ENCODE results near the gene GALNT7. TPM values are rescaled to one million over a fixed set of nuclear protein-coding genes. Genes with fewer than 3 reads are reported as not detected.

The GALNT7 gene
- total and polyA plus RNA-seq, 8 donors, result 10.7 to 94.5 (median 37.9) TPM

GRCh38 chr4:173243321-173243720 lies 74.7 kb downstream of the GALNT7 start:
- WGBS, 5 donors, result 84 to 91% (median 89%) methylated on average over 3 of the region's 3 CpGs
- no peak for TF ChIP-seq POLR2A (IDR thresholded peaks at IDR 0.05)
- TF ChIP-seq EP300 (IDR thresholded peaks at IDR 0.05), result no peak
- TF ChIP-seq POLR2AphosphoS5 (IDR thresholded peaks at IDR 0.05), result no peak
- no peak for TF ChIP-seq CTCF (IDR thresholded peaks at IDR 0.05)

GRCh38 chr4:173243917-173244658 lies 75.5 kb downstream of the GALNT7 start:
- peaks cover 0 to 31% (median 15%) of the 10 kb centered on the region in 4 donors for H3K4me1 ChIP-seq
- intact Hi-C loops (cut with DNase I; ENCODE audit: low total_unique reads), result no loop called here
- no peaks in the 10 kb centered on the region for H3K9me3 ChIP-seq
- no peak for DNase-seq
- H3K27me3 ChIP-seq, result no peaks in the 10 kb centered on the region
- TF ChIP-seq POLR2AphosphoS5 (IDR thresholded peaks at IDR 0.05), result no peak
- no peak for TF ChIP-seq CTCF (IDR thresholded peaks at IDR 0.05)
- TF ChIP-seq POLR2A (IDR thresholded peaks at IDR 0.05), result no peak
- no peak for TF ChIP-seq EP300 (IDR thresholded peaks at IDR 0.05)
- H3K4me3 ChIP-seq, result no peak overlapping the region
- WGBS, 5 donors, result 93 to 97% (median 93%) methylated on average over 3 of the region's 3 CpGs
- H3K27ac ChIP-seq, result no peak overlapping the region
- no peaks in the 10 kb centered on the region for H3K36me3 ChIP-seq

More at GRCh38 chr4:173243321-173243720, 74.7 kb downstream of the GALNT7 start:
- H3K4me3 ChIP-seq, result no peak overlapping the region
- DNase-seq, result no peak
- peaks cover 0 to 26% (median 12%) of the 10 kb centered on the region in 4 donors for H3K4me1 ChIP-seq
- no peaks in the 10 kb centered on the region for H3K36me3 ChIP-seq
- H3K27me3 ChIP-seq, result no peaks in the 10 kb centered on the region
- intact Hi-C loops (cut with DNase I; ENCODE audit: low total_unique reads), result no loop called here
- no peaks in the 10 kb centered on the region for H3K9me3 ChIP-seq
- H3K27ac ChIP-seq, result no peak overlapping the region

GRCh38 chr4:173245952-173246351 lies 77.3 kb downstream of the GALNT7 start:
- no peaks in the 10 kb centered on the region for H3K9me3 ChIP-seq
- H3K36me3 ChIP-seq, result no peaks in the 10 kb centered on the region
- peaks cover 0 to 35% (median 16%) of the 10 kb centered on the region in 4 donors for H3K4me1 ChIP-seq
- no peak for TF ChIP-seq POLR2A (IDR thresholded peaks at IDR 0.05)
- no peak for TF ChIP-seq EP300 (IDR thresholded peaks at IDR 0.05)
- no peak for TF ChIP-seq CTCF (IDR thresholded peaks at IDR 0.05)
- TF ChIP-seq POLR2AphosphoS5 (IDR thresholded peaks at IDR 0.05), result no peak
- H3K27ac ChIP-seq, result no peak overlapping the region
- H3K27me3 ChIP-seq, result no peaks in the 10 kb centered on the region
- intact Hi-C loops (cut with DNase I; ENCODE audit: low total_unique reads), result no loop called here
- DNase-seq, result no peak
- no peak overlapping the region for H3K4me3 ChIP-seq

GRCh38 chr4:173246719-173247118 lies 78.1 kb downstream of the GALNT7 start:
- H3K27me3 ChIP-seq, result no peaks in the 10 kb centered on the region
- H3K27ac ChIP-seq, result no peak overlapping the region
- H3K9me3 ChIP-seq, result no peaks in the 10 kb centered on the region
- 62 to 73% (median 70%) methylated on average over 3 of the region's 3 CpGs for WGBS, 5 donors
- no peak for TF ChIP-seq POLR2AphosphoS5 (IDR thresholded peaks at IDR 0.05)
- no peak for TF ChIP-seq CTCF (IDR thresholded peaks at IDR 0.05)
- TF ChIP-seq POLR2A (IDR thresholded peaks at IDR 0.05), result no peak
- no peak for TF ChIP-seq EP300 (IDR thresholded peaks at IDR 0.05)
- intact Hi-C loops (cut with DNase I; ENCODE audit: low total_unique reads), result no loop called here
- no peak overlapping the region for H3K4me3 ChIP-seq
- peaks cover 0 to 41% (median 22%) of the 10 kb centered on the region in 4 donors for H3K4me1 ChIP-seq
- H3K36me3 ChIP-seq, result no peaks in the 10 kb centered on the region
- DNase-seq, result no peak
